Measurements from ENCODE around the gene DAZAP1.

DNA sequence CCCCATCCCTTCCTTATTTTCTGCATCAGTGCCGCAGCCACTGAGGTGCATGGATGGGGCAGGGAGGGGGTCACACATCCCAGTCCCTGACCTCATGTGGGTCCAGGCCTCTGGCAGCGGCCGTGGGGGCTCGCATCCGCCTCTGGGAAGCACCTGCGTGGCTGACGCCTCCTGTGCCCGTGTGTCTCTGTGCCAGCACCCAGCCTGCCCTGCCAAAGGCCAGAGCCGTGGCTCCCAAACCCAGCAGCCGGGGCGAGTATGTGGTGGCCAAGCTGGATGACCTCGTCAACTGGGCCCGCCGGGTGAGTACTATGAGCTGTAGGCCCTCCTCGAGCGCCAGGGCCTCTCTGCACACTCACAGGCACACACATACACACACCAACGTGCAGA is 18.8 kb upstream of the DAZAP1 start:
- TF ChIP-seq, protein P1, sequence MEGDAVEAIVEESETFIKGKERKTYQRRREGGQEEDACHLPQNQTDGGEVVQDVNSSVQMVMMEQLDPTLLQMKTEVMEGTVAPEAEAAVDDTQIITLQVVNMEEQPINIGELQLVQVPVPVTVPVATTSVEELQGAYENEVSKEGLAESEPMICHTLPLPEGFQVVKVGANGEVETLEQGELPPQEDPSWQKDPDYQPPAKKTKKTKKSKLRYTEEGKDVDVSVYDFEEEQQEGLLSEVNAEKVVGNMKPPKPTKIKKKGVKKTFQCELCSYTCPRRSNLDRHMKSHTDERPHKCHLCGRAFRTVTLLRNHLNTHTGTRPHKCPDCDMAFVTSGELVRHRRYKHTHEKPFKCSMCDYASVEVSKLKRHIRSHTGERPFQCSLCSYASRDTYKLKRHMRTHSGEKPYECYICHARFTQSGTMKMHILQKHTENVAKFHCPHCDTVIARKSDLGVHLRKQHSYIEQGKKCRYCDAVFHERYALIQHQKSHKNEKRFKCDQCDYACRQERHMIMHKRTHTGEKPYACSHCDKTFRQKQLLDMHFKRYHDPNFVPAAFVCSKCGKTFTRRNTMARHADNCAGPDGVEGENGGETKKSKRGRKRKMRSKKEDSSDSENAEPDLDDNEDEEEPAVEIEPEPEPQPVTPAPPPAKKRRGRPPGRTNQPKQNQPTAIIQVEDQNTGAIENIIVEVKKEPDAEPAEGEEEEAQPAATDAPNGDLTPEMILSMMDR (IDR thresholded peaks at IDR 0.05): no peak
- no peak for TF ChIP-seq POLR2A (IDR thresholded peaks at IDR 0.05)

Measured in lower leg skin (tissue), 3 donors.